Natural killer cell (primary cell): Measurements from ENCODE around the gene CLPSL2. TPM values are rescaled to one million over a fixed set of nuclear protein-coding genes. Genes with fewer than 3 reads are reported as not detected.

ENCODE experiments used
- ATAC-seq, 3 donors: fragments of 150-1000 bp in 2 of 3; fragments of 200-7000 bp in 1 of 3; cut with Tn5 transposase; 1 replicate in 1 of 3; 2 replicates in 2 of 3; pipeline ENCODE4 v1.10.0; 2021; ENCODE audit warnings: mild to moderate bottlenecking in 2 of 3, moderate library complexity in 2 of 3
- DNase-seq, 2 donors: peaks; one replicate each; pipeline versions ENCODE4 v3.0.0 to v3.0.0-alpha.2; 2013 to 2021; ENCODE audit warnings: mixed read lengths in 1 of 2
- H3K27ac ChIP-seq: one replicate; pipeline ENCODE4 v1.5.1; 2013; ENCODE audit warnings: mild to moderate bottlenecking, low read length
- H3K27me3 ChIP-seq: one replicate; pipeline ENCODE4 v1.6.1; 2013; ENCODE audit warnings: low read length; ENCODE audit not compliant: control insufficient read depth, insufficient read depth
- H3K36me3 ChIP-seq: one replicate; pipeline ENCODE4 v1.6.1; 2013; ENCODE audit warnings: low read length; ENCODE audit not compliant: control insufficient read depth, insufficient read depth
- H3K4me1 ChIP-seq: one replicate; pipeline ENCODE4 v1.6.1; 2013; ENCODE audit warnings: low read length; ENCODE audit not compliant: control insufficient read depth, insufficient read depth
- H3K4me3 ChIP-seq: one replicate; pipeline ENCODE4 v1.5.1; 2013; ENCODE audit warnings: low read length
- H3K9me3 ChIP-seq: one replicate; pipeline ENCODE4 v1.6.1; 2013; ENCODE audit warnings: low read length; ENCODE audit not compliant: control insufficient read depth, insufficient read depth
- H3K27ac Mint-ChIP-seq, 2 donors: one replicate each; pipeline ENCODE4 v1.8.0; 2022; ENCODE audit warnings: mild to moderate bottlenecking in 2 of 2, mixed read lengths in 2 of 2, moderate library complexity in 1 of 2
- H3K27me3 Mint-ChIP-seq, 2 donors: one replicate each; pipeline ENCODE4 v1.8.0; 2022; ENCODE audit warnings: low read depth in 2 of 2, mixed read lengths in 2 of 2
- H3K36me3 Mint-ChIP-seq: one replicate; pipeline ENCODE4 v1.8.0; 2022; ENCODE audit warnings: mixed read lengths
- H3K4me1 Mint-ChIP-seq, 2 donors: one replicate each; pipeline ENCODE4 v1.8.0; 2022; ENCODE audit warnings: mixed read lengths in 2 of 2
- H3K4me3 Mint-ChIP-seq: one replicate; pipeline ENCODE4 v1.8.0; 2022; ENCODE audit warnings: mild to moderate bottlenecking, moderate library complexity, mixed read lengths
- H3K9me3 Mint-ChIP-seq, 2 donors: one replicate each; pipeline ENCODE4 v1.8.0; 2022; ENCODE audit warnings: mixed read lengths in 2 of 2
- CTCF ChIP-seq: fragments of 200-600 bp; IDR thresholded peaks from one replicate; pipeline ENCODE4 v1.8.0; 2022; ENCODE audit warnings: antibody characterized with exemption
- WGBS: methylation state at CpG from one replicate; pipeline ENCODE4 v1.1.7; 2013; ENCODE audit warnings: missing lambda C conversion rate; ENCODE audit not compliant: insufficient coverage; 5-methylcytosine and 5-hydroxymethylcytosine counted together
- intact Hi-C: fragments of 100-400 bp; cut with micrococcal nuclease; formaldehyde crosslinking; loops from one replicate; pipeline ENCODE4 v1.14.2; 2022
- total RNA-seq, 4 donors: library from RNA; stranded (reverse); fragments of 120-200 nt in 1 of 4; gene quantifications; one replicate each; pipeline versions ENCODE4 v1.2.3 to v1.2.4, GENCODE V29; 2013 to 2022

The CLPSL2 gene
- total RNA-seq, 3 donors from 2014 or later (not counting 1 experiment from before 2014, with no cell fraction given) = not detected

- no CpG with 5 or more reads among the region's 2 CpGs for WGBS
- no peak overlapping the region for H3K27ac ChIP-seq
- no peaks in the 10 kb centered on the region for H3K9me3 Mint-ChIP-seq
Measured at GRCh38 chr6:35823601-35824000, 47.2 kb downstream of the CLPSL2 start.

GRCh38 chr6:35824552-35825192 lies 48.3 kb downstream of the CLPSL2 start:
- Histone ChIP-seq H3K9me3 (no peaks in the 10 kb centered on the region), H3K27ac (no peak overlapping the region), H3K36me3 (no peaks in the 10 kb centered on the region), H3K27me3 (no peaks in the 10 kb centered on the region), H3K4me1 (no peaks in the 10 kb centered on the region), H3K4me3 (no peak overlapping the region)
- H3K27ac Mint-ChIP-seq = no peak overlapping the region
- no peaks in the 10 kb centered on the region for H3K9me3 Mint-ChIP-seq
- peaks cover 0 to 6% of the 10 kb centered on the region in 2 donors for H3K27me3 Mint-ChIP-seq
- H3K4me3 Mint-ChIP-seq = no peak overlapping the region
- DNase-seq = no peak
- no peaks in the 10 kb centered on the region for H3K4me1 Mint-ChIP-seq
- ATAC-seq = no peak
- 84% methylated on average over 5 of the region's 5 CpGs for WGBS
- no peaks in the 10 kb centered on the region for H3K36me3 Mint-ChIP-seq
- TF ChIP-seq CTCF = no peak
- intact Hi-C loops = no loop called here

More at GRCh38 chr6:35823601-35824000, 47.2 kb downstream of the CLPSL2 start:
- Histone ChIP-seq H3K9me3 (no peaks in the 10 kb centered on the region), H3K27me3 (peaks cover 2% of the 10 kb centered on the region), H3K4me1 (no peaks in the 10 kb centered on the region), H3K36me3 (no peaks in the 10 kb centered on the region), H3K4me3 (no peak overlapping the region)
- no peak for DNase-seq
- Mint-ChIP-seq H3K4me3 (no peak overlapping the region), H3K36me3 (no peaks in the 10 kb centered on the region), H3K27me3 (peaks cover 0 to 6% of the 10 kb centered on the region in 2 donors), H3K4me1 (no peaks in the 10 kb centered on the region), H3K27ac (no peak overlapping the region)
- intact Hi-C loops = no loop called here
- no peak for ATAC-seq
- no peak for TF ChIP-seq CTCF

Other genes starting within 250 kb of the CLPSL2 start
- gene FKBP5, start 87.7 kb upstream of the CLPSL2 start, total RNA-seq = 10 to 100 TPM; 15.5 to 30.2 (median 27.3) TPM
- 1 to 10 TPM in 1 of 3 donors, under 1 TPM in 2; 0.59 to 1.5 (median 0.64) TPM for gene ARMC12, start 39.6 kb upstream of the CLPSL2 start, total RNA-seq
- gene CLPSL1, start 4.4 kb downstream of the CLPSL2 start, total RNA-seq = not detected
- not detected for gene CLPS, start 20.7 kb downstream of the CLPSL2 start, total RNA-seq
- gene LHFPL5, start 28.8 kb downstream of the CLPSL2 start, total RNA-seq = not detected
- 10 to 100 TPM; 38.6 to 63.8 (median 43.2) TPM for gene SRPK1, start 144.5 kb downstream of the CLPSL2 start, total RNA-seq
- gene SLC26A8, start 248.0 kb downstream of the CLPSL2 start, total RNA-seq = under 1 TPM in 1 of 3 donors, not detected in 2; 0.93 TPM